ENCODE results near the gene MAEL. TPM values are rescaled to one million over a fixed set of nuclear protein-coding genes. Genes with fewer than 3 reads are reported as not detected.

Gene MAEL
- polyA plus RNA-seq, 1 donor from 2014 or later: not detected

DNA sequence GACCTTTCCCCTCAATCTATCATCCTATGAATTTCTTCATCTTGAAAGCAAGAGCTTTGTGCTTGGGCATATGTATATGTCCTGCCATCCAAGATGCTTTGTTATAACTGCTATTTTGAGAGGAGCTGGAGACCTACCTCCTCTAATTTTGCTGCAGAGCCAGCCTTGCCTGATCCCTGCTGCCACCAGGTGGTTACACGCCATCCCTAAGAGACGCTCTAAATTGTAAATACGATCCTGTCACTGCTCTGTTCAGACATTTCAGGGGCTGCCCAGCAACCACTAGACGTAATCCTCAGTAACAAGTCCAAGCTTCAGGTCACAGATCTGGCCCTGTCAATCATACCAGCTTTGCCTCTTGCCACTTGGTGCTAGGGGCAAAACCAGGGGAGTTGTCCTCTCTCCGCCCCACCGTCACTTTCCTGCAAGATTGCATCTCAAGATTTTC is 68.2 kb downstream of the MAEL start:
- H3K9me2 ChIP-seq (ENCODE audit: insufficient read depth, low read length): no peaks in the 10 kb centered on the region
- H3K27ac ChIP-seq (ENCODE audit: low read length): no peak overlapping the region
- no peaks in the 10 kb centered on the region for H3K9me3 ChIP-seq (ENCODE audit: low read length)

GRCh38 chr1:167059045-167059808 is 70.1 kb downstream of the MAEL start:
- H3K4me3 ChIP-seq (ENCODE audit: low read length): no peak overlapping the region
- H3K4me2 ChIP-seq (ENCODE audit: low read length): no peak overlapping the region

More for the DNA sequence above, 68.2 kb downstream of the MAEL start:
- no peaks in the 10 kb centered on the region for H3K36me3 ChIP-seq (ENCODE audit: insufficient read depth, low read length)
- no peaks in the 10 kb centered on the region for H3F3A ChIP-seq (ENCODE audit: insufficient read depth, low read length, poor library complexity, severe bottlenecking)
- no peaks in the 10 kb centered on the region for H3K79me2 ChIP-seq (replicated peaks; ENCODE audit: insufficient read depth, low read length)
- no peak overlapping the region for H3K9ac ChIP-seq (ENCODE audit: low read length)
- no peak overlapping the region for H3K4me3 ChIP-seq (ENCODE audit: low read length)
- H4K20me1 ChIP-seq (ENCODE audit: insufficient read depth): no peaks in the 10 kb centered on the region
- H3K4me2 ChIP-seq (ENCODE audit: low read length): no peak overlapping the region
- TF ChIP-seq POLR2AphosphoS5 (IDR thresholded peaks at IDR 0.05) (no peak), RAD21 (conservative IDR thresholded peaks at IDR 0.05) (peak; percentile 83), EZH2 (IDR thresholded peaks at IDR 0.05; ENCODE audit: borderline replicate concordance, insufficient read depth, low read length, poor library complexity, severe bottlenecking) (no peak), TAF1 (IDR thresholded peaks at IDR 0.05; ENCODE audit: low read depth) (no peak), SMC3 (conservative IDR thresholded peaks at IDR 0.05; ENCODE audit: poor library complexity) (peak; percentile 86), CTCF (IDR thresholded peaks at IDR 0.05; ENCODE audit: poor library complexity, severe bottlenecking) (peak; percentile 79)
- no peak overlapping the region for H2AFZ ChIP-seq (ENCODE audit: low read depth, low read length)
- H3K27me3 ChIP-seq (ENCODE audit: insufficient read depth, low read depth, low read length): no peaks in the 10 kb centered on the region

More at GRCh38 chr1:167059045-167059808, 70.1 kb downstream of the MAEL start:
- H3K27ac ChIP-seq (ENCODE audit: low read length): no peak overlapping the region
- no peaks in the 10 kb centered on the region for H3K79me2 ChIP-seq (replicated peaks; ENCODE audit: insufficient read depth, low read length)
- H3K36me3 ChIP-seq (ENCODE audit: insufficient read depth, low read length): no peaks in the 10 kb centered on the region
- H3K9me2 ChIP-seq (ENCODE audit: insufficient read depth, low read length): no peaks in the 10 kb centered on the region
- no peaks in the 10 kb centered on the region for H3K9me3 ChIP-seq (ENCODE audit: low read length)
- no peaks in the 10 kb centered on the region for H4K20me1 ChIP-seq (ENCODE audit: insufficient read depth)
- no peak overlapping the region for H3K9ac ChIP-seq (ENCODE audit: low read length)
- no peak overlapping the region for H2AFZ ChIP-seq (ENCODE audit: low read depth, low read length)
- H3F3A ChIP-seq (ENCODE audit: insufficient read depth, low read length, poor library complexity, severe bottlenecking): no peaks in the 10 kb centered on the region
- TF ChIP-seq EZH2 (IDR thresholded peaks at IDR 0.05; ENCODE audit: borderline replicate concordance, insufficient read depth, low read length, poor library complexity, severe bottlenecking) (no peak), POLR2AphosphoS5 (IDR thresholded peaks at IDR 0.05) (no peak), RAD21 (conservative IDR thresholded peaks at IDR 0.05) (peak; percentile 89), EP300 (conservative IDR thresholded peaks at IDR 0.05; ENCODE audit: poor library complexity, severe bottlenecking) (no peak), SMC3 (conservative IDR thresholded peaks at IDR 0.05; ENCODE audit: poor library complexity) (peak; percentile 94), CTCF (IDR thresholded peaks at IDR 0.05; ENCODE audit: poor library complexity, severe bottlenecking) (peak; percentile 94), MXI1 (conservative IDR thresholded peaks at IDR 0.05; ENCODE audit: poor library complexity, severe bottlenecking) (peak; percentile 21)
- H3K27me3 ChIP-seq (ENCODE audit: insufficient read depth, low read depth, low read length): no peaks in the 10 kb centered on the region

Measured in neural cell (in vitro differentiated cells).